ENCODE measurements around the gene MIDN.

DNA sequence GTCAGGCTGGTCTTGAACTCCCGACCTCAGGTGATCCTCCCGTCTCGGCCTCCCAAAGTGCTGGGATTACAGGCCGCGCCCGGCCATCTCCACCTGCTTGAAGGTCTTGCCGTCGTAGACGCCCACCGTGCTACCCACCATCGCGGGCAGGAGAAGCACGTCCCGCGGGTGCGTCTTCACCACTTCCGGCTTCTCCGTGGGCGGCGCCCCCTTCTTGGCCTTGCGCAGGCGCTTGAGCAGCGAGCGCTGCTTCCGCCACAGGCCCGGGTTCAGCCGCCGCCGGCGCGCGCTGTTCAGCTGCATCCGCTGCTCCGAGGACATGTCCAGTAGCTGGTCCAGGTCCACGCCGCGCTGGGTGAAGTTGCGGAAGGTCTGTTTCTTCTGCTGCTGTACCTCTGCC is 58.9 kb downstream of the MIDN start:
- TF ChIP-seq, protein P1, sequence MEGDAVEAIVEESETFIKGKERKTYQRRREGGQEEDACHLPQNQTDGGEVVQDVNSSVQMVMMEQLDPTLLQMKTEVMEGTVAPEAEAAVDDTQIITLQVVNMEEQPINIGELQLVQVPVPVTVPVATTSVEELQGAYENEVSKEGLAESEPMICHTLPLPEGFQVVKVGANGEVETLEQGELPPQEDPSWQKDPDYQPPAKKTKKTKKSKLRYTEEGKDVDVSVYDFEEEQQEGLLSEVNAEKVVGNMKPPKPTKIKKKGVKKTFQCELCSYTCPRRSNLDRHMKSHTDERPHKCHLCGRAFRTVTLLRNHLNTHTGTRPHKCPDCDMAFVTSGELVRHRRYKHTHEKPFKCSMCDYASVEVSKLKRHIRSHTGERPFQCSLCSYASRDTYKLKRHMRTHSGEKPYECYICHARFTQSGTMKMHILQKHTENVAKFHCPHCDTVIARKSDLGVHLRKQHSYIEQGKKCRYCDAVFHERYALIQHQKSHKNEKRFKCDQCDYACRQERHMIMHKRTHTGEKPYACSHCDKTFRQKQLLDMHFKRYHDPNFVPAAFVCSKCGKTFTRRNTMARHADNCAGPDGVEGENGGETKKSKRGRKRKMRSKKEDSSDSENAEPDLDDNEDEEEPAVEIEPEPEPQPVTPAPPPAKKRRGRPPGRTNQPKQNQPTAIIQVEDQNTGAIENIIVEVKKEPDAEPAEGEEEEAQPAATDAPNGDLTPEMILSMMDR (IDR thresholded peaks at IDR 0.05): no peak
- no peak for TF ChIP-seq POLR2AphosphoS5 (IDR thresholded peaks at IDR 0.05)

All from upper lobe of left lung (tissue), 4 donors.